HepG2 (cell line): Measurements from ENCODE around the gene GALNTL6.

Experiments
- PHB2 ChIP-seq: fragments of 450-650 bp; IDR thresholded peaks from 2 replicates; pipeline ENCODE4 v1.6.1; 2018; ENCODE audit not compliant: partially characterized antibody
- PLRG1 ChIP-seq: fragments of 450-650 bp; conservative IDR thresholded peaks from 2 replicates; pipeline ENCODE4 v1.6.1; 2016
- PRDM15 ChIP-seq: sonication (generic); formaldehyde crosslinking; IDR thresholded peaks from 2 replicates; pipeline ENCODE4 v1.4.0; 2020; ENCODE audit warnings: missing genetic modification reagents
- TCF12 ChIP-seq, 2 experiments: fragments of 450-650 bp in 1 of 2; sonication (generic) in 1 of 2; formaldehyde crosslinking in 1 of 2; IDR thresholded peaks; 2 replicates each; pipeline versions ENCODE4 v1.6.1 to v1.8.0; 2017 to 2022; ENCODE audit warnings: antibody characterized with exemption in 1 of 2, mild to moderate bottlenecking in 1 of 2, missing genetic modification reagents in 1 of 2, moderate library complexity in 1 of 2
- TF ChIP-seq, protein P1 (sequence below): sonication (generic); formaldehyde crosslinking; IDR thresholded peaks from 2 replicates; pipeline ENCODE4 v1.4.0; 2020; ENCODE audit warnings: missing genetic modification reagents

DNA sequence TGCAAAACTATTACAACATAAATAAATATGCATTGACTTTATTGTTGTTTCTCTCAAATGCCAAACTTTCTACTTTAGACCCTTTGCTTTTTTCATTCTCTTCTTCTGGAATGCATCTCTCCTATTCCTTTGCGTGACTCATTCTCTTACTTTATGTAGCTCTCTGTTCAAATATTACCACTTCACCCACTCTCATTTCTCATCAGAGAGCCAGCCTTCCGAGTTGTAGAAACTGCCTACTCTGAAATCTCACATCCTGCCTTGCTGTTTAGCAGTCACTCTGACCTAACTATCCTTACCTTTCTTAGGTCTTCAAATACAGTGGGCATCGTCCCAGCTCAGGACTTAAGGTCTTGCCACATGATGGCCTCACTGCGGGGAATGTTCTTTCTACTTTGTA lies 143.5 kb downstream of the GALNTL6 start:
- TF ChIP-seq TCF12 (IDR thresholded peaks at IDR 0.05): no peak
- no peak for TF ChIP-seq TCF12 (CRISPR knock-in tag; IDR thresholded peaks at IDR 0.05)
- TF ChIP-seq, protein P1, sequence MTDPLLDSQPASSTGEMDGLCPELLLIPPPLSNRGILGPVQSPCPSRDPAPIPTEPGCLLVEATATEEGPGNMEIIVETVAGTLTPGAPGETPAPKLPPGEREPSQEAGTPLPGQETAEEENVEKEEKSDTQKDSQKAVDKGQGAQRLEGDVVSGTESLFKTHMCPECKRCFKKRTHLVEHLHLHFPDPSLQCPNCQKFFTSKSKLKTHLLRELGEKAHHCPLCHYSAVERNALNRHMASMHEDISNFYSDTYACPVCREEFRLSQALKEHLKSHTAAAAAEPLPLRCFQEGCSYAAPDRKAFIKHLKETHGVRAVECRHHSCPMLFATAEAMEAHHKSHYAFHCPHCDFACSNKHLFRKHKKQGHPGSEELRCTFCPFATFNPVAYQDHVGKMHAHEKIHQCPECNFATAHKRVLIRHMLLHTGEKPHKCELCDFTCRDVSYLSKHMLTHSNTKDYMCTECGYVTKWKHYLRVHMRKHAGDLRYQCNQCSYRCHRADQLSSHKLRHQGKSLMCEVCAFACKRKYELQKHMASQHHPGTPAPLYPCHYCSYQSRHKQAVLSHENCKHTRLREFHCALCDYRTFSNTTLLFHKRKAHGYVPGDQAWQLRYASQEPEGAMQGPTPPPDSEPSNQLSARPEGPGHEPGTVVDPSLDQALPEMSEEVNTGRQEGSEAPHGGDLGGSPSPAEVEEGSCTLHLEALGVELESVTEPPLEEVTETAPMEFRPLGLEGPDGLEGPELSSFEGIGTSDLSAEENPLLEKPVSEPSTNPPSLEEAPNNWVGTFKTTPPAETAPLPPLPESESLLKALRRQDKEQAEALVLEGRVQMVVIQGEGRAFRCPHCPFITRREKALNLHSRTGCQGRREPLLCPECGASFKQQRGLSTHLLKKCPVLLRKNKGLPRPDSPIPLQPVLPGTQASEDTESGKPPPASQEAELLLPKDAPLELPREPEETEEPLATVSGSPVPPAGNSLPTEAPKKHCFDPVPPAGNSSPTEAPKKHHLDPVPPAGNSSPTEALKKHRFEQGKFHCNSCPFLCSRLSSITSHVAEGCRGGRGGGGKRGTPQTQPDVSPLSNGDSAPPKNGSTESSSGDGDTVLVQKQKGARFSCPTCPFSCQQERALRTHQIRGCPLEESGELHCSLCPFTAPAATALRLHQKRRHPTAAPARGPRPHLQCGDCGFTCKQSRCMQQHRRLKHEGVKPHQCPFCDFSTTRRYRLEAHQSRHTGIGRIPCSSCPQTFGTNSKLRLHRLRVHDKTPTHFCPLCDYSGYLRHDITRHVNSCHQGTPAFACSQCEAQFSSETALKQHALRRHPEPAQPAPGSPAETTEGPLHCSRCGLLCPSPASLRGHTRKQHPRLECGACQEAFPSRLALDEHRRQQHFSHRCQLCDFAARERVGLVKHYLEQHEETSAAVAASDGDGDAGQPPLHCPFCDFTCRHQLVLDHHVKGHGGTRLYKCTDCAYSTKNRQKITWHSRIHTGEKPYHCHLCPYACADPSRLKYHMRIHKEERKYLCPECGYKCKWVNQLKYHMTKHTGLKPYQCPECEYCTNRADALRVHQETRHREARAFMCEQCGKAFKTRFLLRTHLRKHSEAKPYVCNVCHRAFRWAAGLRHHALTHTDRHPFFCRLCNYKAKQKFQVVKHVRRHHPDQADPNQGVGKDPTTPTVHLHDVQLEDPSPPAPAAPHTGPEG (CRISPR knock-in tag): no peak
- TF ChIP-seq PLRG1: no peak
- no peak for TF ChIP-seq PRDM15 (CRISPR knock-in tag)
- no peak for TF ChIP-seq PHB2
